Measurements from ENCODE around the gene FBXO4.

GRCh38 chr5:41906151-41906550 is 18.9 kb upstream of the FBXO4 start:
- TF ChIP-seq CTCF (IDR thresholded peaks at IDR 0.05) (no peak), POLR2A (IDR thresholded peaks at IDR 0.05) (no peak)
